ENCODE data around the gene HK3.

HK3 gene

DNA sequence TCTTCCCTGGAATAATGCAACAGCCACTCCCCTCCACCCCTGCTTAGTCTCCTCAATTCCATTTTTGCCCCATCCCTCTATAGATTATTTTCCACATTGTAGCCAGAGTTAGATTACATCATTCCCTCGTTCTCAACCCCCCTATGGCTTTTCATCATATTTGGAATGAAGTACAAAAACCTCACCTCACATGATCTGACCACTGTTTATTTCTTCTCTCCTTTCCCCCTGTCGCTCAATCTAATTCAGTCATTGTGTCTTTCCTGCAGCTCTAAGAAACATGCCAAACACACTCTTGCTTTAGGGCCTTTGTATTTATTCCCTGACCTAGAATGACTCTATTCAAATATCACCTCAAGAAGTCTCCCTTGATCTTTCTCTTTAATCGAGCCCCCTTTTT lies 22.6 kb upstream of the HK3 start:
- H3K36me3 ChIP-seq (ENCODE audit: insufficient read depth, low read length): peaks cover 13% of the 10 kb centered on the region
- no peak overlapping the region for H3K27ac ChIP-seq (ENCODE audit: low read depth, low read length)
- H3K4me3 ChIP-seq (ENCODE audit: low read depth in 1 of 2, low read length in 2 of 2): no peak overlapping the region
- H3K27me3 ChIP-seq (ENCODE audit: control insufficient read depth in 1 of 2, insufficient read depth in 2 of 2, low read length in 2 of 2): no peaks in the 10 kb centered on the region
- no peaks in the 10 kb centered on the region for H3K4me1 ChIP-seq (ENCODE audit: insufficient read depth, low read length)
- H3K9ac ChIP-seq (ENCODE audit: low read length): no peak overlapping the region
- no peaks in the 10 kb centered on the region for H3K9me3 ChIP-seq (ENCODE audit: low read length)

DNA sequence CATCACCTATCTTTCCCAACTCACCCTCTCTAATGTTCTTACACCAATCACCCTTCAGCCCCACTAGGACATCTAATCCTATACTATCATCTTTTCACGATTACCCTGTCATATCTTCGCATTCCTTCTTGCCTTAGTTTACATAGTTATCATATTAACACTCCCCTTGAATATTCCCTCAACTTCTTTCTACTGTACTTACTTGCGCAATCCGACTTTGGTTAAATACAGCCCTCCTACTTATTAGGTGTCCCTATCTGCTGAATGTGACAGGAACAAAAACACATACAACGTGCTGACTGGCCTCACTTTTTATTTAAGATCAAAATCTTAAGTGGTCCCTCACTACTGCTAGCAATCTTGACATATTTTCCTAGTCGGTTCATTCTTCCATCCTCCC lies 19.5 kb upstream of the HK3 start:
- Histone ChIP-seq H3K4me3 (ENCODE audit: low read depth in 1 of 2, low read length in 2 of 2) (no peak overlapping the region), H3K9me3 (ENCODE audit: low read length) (no peaks in the 10 kb centered on the region), H3K27me3 (ENCODE audit: control insufficient read depth in 1 of 2, insufficient read depth in 2 of 2, low read length in 2 of 2) (no peaks in the 10 kb centered on the region), H3K4me1 (ENCODE audit: insufficient read depth, low read length) (no peaks in the 10 kb centered on the region), H3K9ac (ENCODE audit: low read length) (no peak overlapping the region), H3K27ac (ENCODE audit: low read depth, low read length) (no peak overlapping the region), H3K36me3 (ENCODE audit: insufficient read depth, low read length) (peaks cover 13% of the 10 kb centered on the region)

GRCh38 chr5:176916337-176916736 lies 17.2 kb upstream of the HK3 start:
- no peak overlapping the region for H3K4me3 ChIP-seq (ENCODE audit: low read depth in 1 of 2, low read length in 2 of 2)
- no peaks in the 10 kb centered on the region for H3K27me3 ChIP-seq (ENCODE audit: control insufficient read depth in 1 of 2, insufficient read depth in 2 of 2, low read length in 2 of 2)
- H3K27ac ChIP-seq (ENCODE audit: low read depth, low read length): no peak overlapping the region
- H3K4me1 ChIP-seq (ENCODE audit: insufficient read depth, low read length): no peaks in the 10 kb centered on the region
- H3K36me3 ChIP-seq (ENCODE audit: insufficient read depth, low read length): peaks cover 13% of the 10 kb centered on the region
- no peaks in the 10 kb centered on the region for H3K9me3 ChIP-seq (ENCODE audit: low read length)
- no peak overlapping the region for H3K9ac ChIP-seq (ENCODE audit: low read length)

- H3K36me3 ChIP-seq (ENCODE audit: insufficient read depth, low read length): peaks cover 13% of the 10 kb centered on the region
- no peak overlapping the region for H3K4me3 ChIP-seq (ENCODE audit: low read depth in 1 of 2, low read length in 2 of 2)
- H3K9me3 ChIP-seq (ENCODE audit: low read length): no peaks in the 10 kb centered on the region
- no peaks in the 10 kb centered on the region for H3K27me3 ChIP-seq (ENCODE audit: control insufficient read depth in 1 of 2, insufficient read depth in 2 of 2, low read length in 2 of 2)
- H3K9ac ChIP-seq (ENCODE audit: low read length): no peak overlapping the region
- H3K4me1 ChIP-seq (ENCODE audit: insufficient read depth, low read length): no peaks in the 10 kb centered on the region
- H3K27ac ChIP-seq (ENCODE audit: low read depth, low read length): no peak overlapping the region
Measured at GRCh38 chr5:176915906-176916305, 16.8 kb upstream of the HK3 start.

DNA sequence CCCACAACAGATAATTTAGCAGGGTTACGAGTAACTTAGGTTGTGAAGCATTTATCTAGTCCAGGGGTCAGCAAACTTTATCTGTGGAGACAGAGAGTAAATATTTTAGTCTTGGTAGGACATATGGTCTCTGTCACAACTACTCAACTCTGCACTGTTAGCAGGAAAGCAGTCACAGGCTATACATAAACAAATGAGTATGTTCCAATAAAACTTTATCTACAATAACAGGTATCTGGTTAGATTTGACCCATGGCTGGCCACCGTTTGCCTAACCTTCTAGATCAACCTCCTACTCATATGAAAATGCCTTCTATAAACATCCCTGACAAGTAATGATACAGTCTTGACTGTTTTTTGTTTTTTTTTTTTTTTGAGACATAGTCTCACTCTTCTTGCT lies 13.0 kb upstream of the HK3 start:
- Histone ChIP-seq H3K27ac (ENCODE audit: low read depth, low read length) (no peak overlapping the region), H3K4me1 (ENCODE audit: insufficient read depth, low read length) (no peaks in the 10 kb centered on the region), H3K4me3 (ENCODE audit: low read depth in 1 of 2, low read length in 2 of 2) (no peak overlapping the region), H3K9me3 (ENCODE audit: low read length) (no peaks in the 10 kb centered on the region), H3K27me3 (ENCODE audit: control insufficient read depth in 1 of 2, insufficient read depth in 2 of 2, low read length in 2 of 2) (no peaks in the 10 kb centered on the region), H3K36me3 (ENCODE audit: insufficient read depth, low read length) (peaks cover 24% of the 10 kb centered on the region), H3K9ac (ENCODE audit: low read length) (no peak overlapping the region)

GRCh38 chr5:176908675-176909368 lies 9.7 kb upstream of the HK3 start:
- no peak overlapping the region for H3K27ac ChIP-seq (ENCODE audit: low read depth, low read length)
- H3K4me1 ChIP-seq (ENCODE audit: insufficient read depth, low read length): no peaks in the 10 kb centered on the region
- H3K9ac ChIP-seq (ENCODE audit: low read length): no peak overlapping the region
- peaks cover 54% of the 10 kb centered on the region for H3K36me3 ChIP-seq (ENCODE audit: insufficient read depth, low read length)
- H3K27me3 ChIP-seq (ENCODE audit: control insufficient read depth in 1 of 2, insufficient read depth in 2 of 2, low read length in 2 of 2): no peaks in the 10 kb centered on the region
- no peaks in the 10 kb centered on the region for H3K9me3 ChIP-seq (ENCODE audit: low read length)
- no peak overlapping the region for H3K4me3 ChIP-seq (ENCODE audit: low read depth in 1 of 2, low read length in 2 of 2)

DNA sequence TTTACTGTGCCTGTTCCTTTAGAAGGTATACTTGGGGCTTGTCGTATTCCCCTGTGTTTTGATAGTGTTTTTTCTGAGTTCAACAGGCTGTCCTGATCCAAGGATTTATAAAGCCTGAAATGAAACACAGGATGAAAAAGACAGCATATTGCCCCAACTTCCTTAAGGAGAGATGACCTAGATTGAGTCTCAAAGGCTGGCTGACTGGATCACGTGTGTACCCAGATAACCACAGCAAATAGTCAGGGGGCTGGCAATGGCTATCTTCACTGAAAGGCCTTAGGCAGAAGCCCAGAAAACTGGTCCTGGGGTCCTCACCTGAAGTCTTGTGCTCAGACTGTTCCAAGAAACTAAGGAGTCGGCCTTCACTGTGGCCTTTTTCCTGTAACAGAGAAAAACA lies 7.7 kb upstream of the HK3 start:
- Histone ChIP-seq H3K4me3 (ENCODE audit: low read depth in 1 of 2, low read length in 2 of 2) (no peak overlapping the region), H3K9me3 (ENCODE audit: low read length) (no peaks in the 10 kb centered on the region), H3K27me3 (ENCODE audit: control insufficient read depth in 1 of 2, insufficient read depth in 2 of 2, low read length in 2 of 2) (no peaks in the 10 kb centered on the region), H3K4me1 (ENCODE audit: insufficient read depth, low read length) (no peaks in the 10 kb centered on the region), H3K9ac (ENCODE audit: low read length) (no peak overlapping the region), H3K36me3 (ENCODE audit: insufficient read depth, low read length) (peaks cover 63% of the 10 kb centered on the region), H3K27ac (ENCODE audit: low read depth, low read length) (no peak overlapping the region)

- Histone ChIP-seq H3K27me3 (ENCODE audit: control insufficient read depth in 1 of 2, insufficient read depth in 2 of 2, low read length in 2 of 2) (no peaks in the 10 kb centered on the region), H3K9me3 (ENCODE audit: low read length) (no peaks in the 10 kb centered on the region), H3K27ac (ENCODE audit: low read depth, low read length) (no peak overlapping the region), H3K36me3 (ENCODE audit: insufficient read depth, low read length) (peaks cover 63% of the 10 kb centered on the region), H3K4me3 (ENCODE audit: low read depth in 1 of 2, low read length in 2 of 2) (no peak overlapping the region), H3K9ac (ENCODE audit: low read length) (no peak overlapping the region), H3K4me1 (ENCODE audit: insufficient read depth, low read length) (no peaks in the 10 kb centered on the region)
Measured at GRCh38 chr5:176906126-176906525, 7.0 kb upstream of the HK3 start.

DNA sequence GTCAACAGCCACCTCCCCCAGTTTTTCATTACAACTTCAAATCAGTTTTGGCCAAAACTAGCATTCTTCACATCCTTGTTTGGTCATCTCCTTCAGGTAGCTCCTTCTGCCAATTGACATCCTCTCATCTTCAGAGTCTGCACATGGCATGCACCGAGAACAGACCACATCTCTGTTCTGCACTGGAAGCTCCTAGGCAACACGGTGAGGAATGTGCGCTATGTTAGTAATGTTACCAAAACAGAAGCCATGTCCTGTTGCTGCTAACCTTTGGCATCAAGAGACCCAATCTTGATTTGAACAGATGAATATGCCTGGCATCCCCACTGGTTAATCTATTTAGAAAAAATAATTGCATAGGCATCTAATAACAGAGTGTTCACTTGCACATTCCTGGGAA lies 5.1 kb upstream of the HK3 start:
- H3K27me3 ChIP-seq (ENCODE audit: control insufficient read depth in 1 of 2, insufficient read depth in 2 of 2, low read length in 2 of 2): no peaks in the 10 kb centered on the region
- H3K4me1 ChIP-seq (ENCODE audit: insufficient read depth, low read length): no peaks in the 10 kb centered on the region
- peaks cover 56% of the 10 kb centered on the region for H3K36me3 ChIP-seq (ENCODE audit: insufficient read depth, low read length)
- H3K9me3 ChIP-seq (ENCODE audit: low read length): no peaks in the 10 kb centered on the region
- no peak overlapping the region for H3K9ac ChIP-seq (ENCODE audit: low read length)
- H3K4me3 ChIP-seq (ENCODE audit: low read depth in 1 of 2, low read length in 2 of 2): no peak overlapping the region
- no peak overlapping the region for H3K27ac ChIP-seq (ENCODE audit: low read depth, low read length)

DNA sequence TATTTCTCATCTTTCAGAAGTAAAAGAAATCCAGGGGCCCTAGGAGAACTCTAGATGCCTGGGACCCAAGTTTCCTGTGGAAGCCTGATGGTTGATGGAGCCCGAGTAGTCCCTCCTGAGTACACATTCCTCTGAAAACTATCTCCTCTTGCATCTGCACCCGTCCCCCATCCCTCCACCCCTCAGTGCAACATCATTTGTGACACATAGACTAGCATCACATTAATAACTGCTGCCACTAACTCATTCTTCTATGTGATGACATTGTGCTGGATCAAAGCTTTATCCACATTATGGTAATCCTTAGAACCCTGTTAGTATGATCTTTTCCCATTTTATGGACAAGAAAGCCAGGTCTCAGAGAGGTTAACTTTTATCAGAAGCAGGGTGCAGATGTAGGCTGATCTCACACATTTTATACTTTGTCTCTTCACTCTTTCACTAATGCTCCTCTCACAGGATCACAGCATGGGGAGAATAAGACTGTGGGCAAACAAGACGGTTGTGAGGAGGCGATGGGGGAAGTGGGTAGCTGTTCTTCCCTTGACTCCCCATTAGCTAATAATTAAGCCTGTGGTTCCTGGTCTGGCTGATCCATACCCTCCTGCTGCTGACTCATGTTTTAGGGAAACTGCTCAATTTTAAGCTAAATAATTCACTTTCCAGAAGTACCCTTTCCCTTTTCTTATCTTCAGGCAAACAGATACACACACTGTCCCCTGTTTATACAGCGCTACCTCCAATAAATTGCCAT lies 3.9 kb upstream of the HK3 start:
- Histone ChIP-seq H3K9me3 (ENCODE audit: low read length) (no peaks in the 10 kb centered on the region), H3K9ac (ENCODE audit: low read length) (no peak overlapping the region), H3K4me1 (ENCODE audit: insufficient read depth, low read length) (no peaks in the 10 kb centered on the region), H3K36me3 (ENCODE audit: insufficient read depth, low read length) (peaks cover 45% of the 10 kb centered on the region), H3K27ac (ENCODE audit: low read depth, low read length) (no peak overlapping the region), H3K4me3 (ENCODE audit: low read depth in 1 of 2, low read length in 2 of 2) (no peak overlapping the region), H3K27me3 (ENCODE audit: control insufficient read depth in 1 of 2, insufficient read depth in 2 of 2, low read length in 2 of 2) (no peaks in the 10 kb centered on the region)

DNA sequence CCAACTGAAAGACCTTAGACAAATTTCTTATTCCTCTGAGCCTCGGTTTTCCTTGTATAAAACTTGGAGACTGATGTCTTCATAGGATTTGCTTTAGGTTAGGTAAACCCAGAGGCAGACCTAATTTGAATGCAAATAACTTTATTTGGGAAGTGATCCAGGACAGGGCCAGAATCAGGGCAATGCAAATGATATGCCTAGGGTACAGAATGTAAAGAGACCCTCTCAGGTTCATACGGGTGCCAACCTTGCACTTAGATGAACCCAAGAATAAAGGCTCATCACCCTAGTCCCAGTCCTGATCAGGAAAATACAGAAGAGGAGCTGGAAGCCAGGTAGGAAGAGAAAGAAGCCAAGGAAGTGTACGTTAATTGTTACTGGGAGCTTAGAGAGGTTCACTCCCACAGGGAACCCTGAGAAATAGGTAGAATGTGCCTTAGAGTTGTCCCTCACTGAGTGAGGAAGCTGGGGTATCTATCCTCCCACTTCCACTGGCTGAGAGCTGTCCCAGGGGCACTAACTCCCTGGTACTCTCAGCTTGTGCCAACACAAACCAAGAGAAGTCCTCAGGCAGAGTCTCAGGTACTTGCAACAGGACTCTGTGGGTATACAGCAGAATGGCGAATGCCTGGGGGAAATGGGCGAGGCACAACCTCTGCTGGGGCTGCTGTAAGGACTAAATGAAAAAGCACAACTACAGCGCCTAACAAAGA lies 3.1 kb upstream of the HK3 start:
- Histone ChIP-seq H3K9ac (ENCODE audit: low read length) (no peak overlapping the region), H3K27ac (ENCODE audit: low read depth, low read length) (no peak overlapping the region), H3K9me3 (ENCODE audit: low read length) (no peaks in the 10 kb centered on the region), H3K4me1 (ENCODE audit: insufficient read depth, low read length) (no peaks in the 10 kb centered on the region), H3K4me3 (ENCODE audit: low read depth in 1 of 2, low read length in 2 of 2) (no peak overlapping the region), H3K27me3 (ENCODE audit: control insufficient read depth in 1 of 2, insufficient read depth in 2 of 2, low read length in 2 of 2) (no peaks in the 10 kb centered on the region), H3K36me3 (ENCODE audit: insufficient read depth, low read length) (peaks cover 41% of the 10 kb centered on the region)

All from muscle layer of colon (tissue), 2 donors.